ENCODE data around the gene DNAH2. TPM values are rescaled to one million over a fixed set of nuclear protein-coding genes. Genes with fewer than 3 reads are reported as not detected.

Gene DNAH2
- total and polyA plus RNA-seq, 3 donors from 2014 or later: 11.7 to 24.9 (median 22.7) TPM

- TF ChIP-seq POLR2A (IDR thresholded peaks at IDR 0.05) (no peak), CTCF (IDR thresholded peaks at IDR 0.05) (no peak)
- no peaks in the 10 kb centered on the region for H3K4me1 ChIP-seq
- no peak for DNase-seq
- WGBS, 2 donors: 76 to 82% methylated on average over 9 of the region's 9 CpGs
- intact Hi-C loops (cut with DNase I; ENCODE audit: low total_unique reads): no loop called here
- H3K36me3 ChIP-seq (ENCODE audit: low read depth, missing control alignments): no peaks in the 10 kb centered on the region
- no peaks in the 10 kb centered on the region for H3K27me3 ChIP-seq
- H3K9me3 ChIP-seq: no peaks in the 10 kb centered on the region
- no peak overlapping the region for H3K4me3 ChIP-seq
- no peak overlapping the region for H3K27ac ChIP-seq
Measured at GRCh38 chr17:7824021-7824924, 106.7 kb downstream of the DNAH2 start.

- H3K36me3 ChIP-seq (ENCODE audit: low read depth, missing control alignments): no peaks in the 10 kb centered on the region
- H3K27ac ChIP-seq: no peak overlapping the region
- no peak for DNase-seq
- H3K4me3 ChIP-seq: no peak overlapping the region
- 48 to 51% methylated on average over 12 of the region's 12 CpGs for WGBS, 2 donors
- H3K9me3 ChIP-seq: no peaks in the 10 kb centered on the region
- H3K4me1 ChIP-seq: no peaks in the 10 kb centered on the region
- H3K27me3 ChIP-seq: no peaks in the 10 kb centered on the region
- TF ChIP-seq CTCF (IDR thresholded peaks at IDR 0.05): no peak
- no peak for TF ChIP-seq POLR2A (IDR thresholded peaks at IDR 0.05)
- intact Hi-C loops (cut with DNase I; ENCODE audit: low total_unique reads): no loop called here
Measured at GRCh38 chr17:7825206-7825990, 107.9 kb downstream of the DNAH2 start.

- no peaks in the 10 kb centered on the region for H3K9me3 ChIP-seq
- intact Hi-C loops (cut with DNase I; ENCODE audit: low total_unique reads): no loop called here
- no peaks in the 10 kb centered on the region for H3K36me3 ChIP-seq (ENCODE audit: low read depth, missing control alignments)
- no peak for DNase-seq
- no peak overlapping the region for H3K4me3 ChIP-seq
- TF ChIP-seq CTCF (IDR thresholded peaks at IDR 0.05) (no peak), POLR2A (IDR thresholded peaks at IDR 0.05) (no peak)
- no peaks in the 10 kb centered on the region for H3K27me3 ChIP-seq
- H3K27ac ChIP-seq: no peak overlapping the region
- 79 to 87% methylated on average over 8 of the region's 8 CpGs for WGBS, 2 donors
- H3K4me1 ChIP-seq: peaks cover 5% of the 10 kb centered on the region
Measured at GRCh38 chr17:7830616-7831015, 113.1 kb downstream of the DNAH2 start.

GRCh38 chr17:7831233-7831632 is 113.7 kb downstream of the DNAH2 start:
- 69 to 83% methylated on average over 6 to 7 of the region's 7 CpGs for WGBS, 2 donors
- Histone ChIP-seq H3K36me3 (ENCODE audit: low read depth, missing control alignments) (no peaks in the 10 kb centered on the region), H3K27ac (no peak overlapping the region), H3K4me1 (peaks cover 5% of the 10 kb centered on the region), H3K9me3 (no peaks in the 10 kb centered on the region), H3K27me3 (no peaks in the 10 kb centered on the region), H3K4me3 (no peak overlapping the region)
- TF ChIP-seq POLR2A (IDR thresholded peaks at IDR 0.05) (no peak), CTCF (IDR thresholded peaks at IDR 0.05) (no peak)
- intact Hi-C loops (cut with DNase I; ENCODE audit: low total_unique reads): no loop called here
- no peak for DNase-seq

Data from testis (tissue), 3 donors.